GM18502 (cell line): ENCODE measurements around the gene CTBP2.

Experiments used
- ATAC-seq: cut with Tn5 transposase; IDR thresholded peaks from one replicate; pipeline ENCODE4 v1.9.1; 2021; ENCODE audit warnings: mild to moderate bottlenecking; ENCODE audit not compliant: unreplicated experiment, poor library complexity

The CTBP2 gene

DNA sequence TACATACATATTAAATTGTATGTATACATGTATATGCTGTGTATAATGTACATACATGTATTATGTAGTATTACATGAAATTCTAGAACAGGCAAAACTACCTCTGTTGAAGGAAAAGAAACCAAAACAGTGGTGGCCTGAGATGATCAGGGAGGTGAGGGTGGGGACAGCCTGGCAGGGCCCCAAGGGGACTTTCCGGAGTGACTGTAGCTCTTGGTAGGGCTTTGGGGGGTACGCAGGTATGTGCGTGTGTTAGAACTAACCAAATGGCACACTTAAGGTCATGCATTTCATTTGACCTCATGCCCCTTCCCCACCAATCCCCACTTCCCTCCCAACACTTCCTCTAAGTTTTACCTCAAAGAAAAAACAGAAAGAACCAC is 31.3 kb downstream of the CTBP2 start:
- no peak for ATAC-seq

DNA sequence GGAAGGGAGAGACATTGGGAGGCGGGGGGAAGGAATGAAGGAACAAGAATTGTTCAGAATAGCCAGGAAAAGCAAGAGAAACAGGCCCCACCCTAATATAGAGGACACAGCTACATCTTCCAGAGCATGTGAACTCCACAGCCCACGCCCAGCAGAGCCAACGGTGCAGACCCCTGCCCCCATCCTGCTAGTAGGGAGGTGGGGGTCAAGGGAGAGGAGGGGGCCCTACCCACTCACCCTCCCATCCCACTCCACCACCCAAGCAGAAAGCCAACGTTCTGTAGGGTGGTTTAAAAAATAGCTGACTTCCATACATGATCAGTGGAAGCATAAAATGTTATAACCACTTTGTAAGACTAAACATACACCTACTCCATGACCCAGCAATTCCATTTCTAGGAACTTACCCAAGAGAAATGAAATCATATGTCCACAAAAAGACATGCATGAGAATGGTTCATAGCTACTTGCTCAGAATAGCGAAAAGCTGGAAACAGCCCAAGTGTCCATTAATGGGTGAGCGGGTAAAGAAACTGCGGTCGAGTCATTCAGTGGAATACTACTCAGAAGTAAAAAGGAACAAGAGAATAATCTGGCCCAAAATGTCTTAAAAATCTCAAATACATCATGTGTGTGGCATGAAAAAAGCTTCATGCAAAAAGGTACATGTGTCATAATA is 31.8 kb downstream of the CTBP2 start:
- ATAC-seq = no peak

DNA sequence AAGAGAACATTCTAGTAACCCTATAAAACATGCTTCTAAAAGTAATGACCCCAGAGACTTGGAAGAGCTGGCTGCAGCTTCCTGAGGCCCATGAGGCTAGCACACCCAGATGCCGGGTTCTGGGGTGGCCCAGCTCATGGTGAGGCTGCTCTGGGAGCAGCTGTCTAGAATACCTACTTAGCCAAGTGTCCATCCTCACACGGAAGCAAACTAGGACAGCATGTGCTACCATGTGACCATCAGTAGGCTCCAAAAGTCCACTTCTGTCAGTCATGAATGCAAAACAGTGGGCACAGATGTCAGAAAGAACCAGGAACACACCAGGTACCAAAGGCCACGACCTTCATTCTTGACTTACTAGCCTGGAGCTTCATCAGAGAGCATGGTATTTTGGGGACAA is 32.4 kb downstream of the CTBP2 start:
- no peak for ATAC-seq

DNA sequence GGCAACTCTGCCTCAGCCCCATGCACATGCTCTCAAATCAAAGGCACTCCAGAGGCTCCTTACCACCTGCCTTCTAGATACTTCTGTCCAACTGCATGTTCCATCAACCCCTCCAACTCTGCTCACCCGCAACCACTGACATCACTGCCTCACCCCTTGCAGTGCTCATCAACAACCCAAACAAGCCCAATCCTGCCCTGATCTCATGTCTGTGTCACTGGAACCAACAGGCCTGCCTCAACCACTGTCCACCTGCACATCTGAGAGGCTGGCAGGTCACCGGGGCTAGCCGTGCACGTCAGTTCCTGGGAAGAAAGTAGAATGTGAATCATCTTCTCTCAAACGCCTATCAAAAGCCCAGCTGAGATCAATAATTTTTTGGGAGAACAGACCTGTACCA is 33.3 kb downstream of the CTBP2 start:
- no peak for ATAC-seq

DNA sequence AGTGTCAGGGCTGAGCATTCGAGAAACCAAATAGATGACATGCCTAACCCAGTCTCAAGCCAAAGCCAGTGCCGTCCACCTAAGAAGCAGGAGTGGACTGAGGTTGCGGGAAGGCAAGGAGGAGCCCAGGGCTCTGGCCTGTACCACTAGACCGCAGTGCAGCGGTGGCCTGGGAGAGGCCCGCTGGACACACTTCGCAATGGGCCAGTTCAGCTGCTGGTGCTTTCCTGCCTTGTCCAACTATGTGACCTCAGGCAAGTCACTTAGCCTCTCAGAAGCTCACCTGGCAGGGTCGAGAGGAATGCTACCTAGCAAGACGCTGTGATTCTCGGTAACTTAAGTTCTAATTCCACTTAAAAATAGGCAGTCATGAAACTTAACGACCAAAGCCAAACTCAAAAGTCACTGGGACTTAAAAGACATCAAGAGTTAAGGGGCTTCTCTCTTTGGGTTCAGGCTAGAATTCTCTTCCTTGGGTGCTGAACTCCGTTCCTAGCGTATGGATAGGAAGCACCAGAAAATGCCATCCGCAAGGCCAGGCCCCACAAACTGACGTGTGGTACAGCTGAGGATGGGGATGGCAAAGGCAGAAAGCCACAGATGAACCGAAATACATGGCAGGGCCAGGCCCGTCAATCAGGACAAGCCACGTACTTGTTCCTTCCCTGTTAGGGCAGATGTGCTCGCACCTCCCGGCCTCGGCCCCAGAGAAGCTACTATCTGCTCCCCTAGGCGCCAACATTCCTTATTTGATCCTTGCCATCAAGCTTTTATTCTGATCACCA is 34.2 kb downstream of the CTBP2 start:
- ATAC-seq = no peak

DNA sequence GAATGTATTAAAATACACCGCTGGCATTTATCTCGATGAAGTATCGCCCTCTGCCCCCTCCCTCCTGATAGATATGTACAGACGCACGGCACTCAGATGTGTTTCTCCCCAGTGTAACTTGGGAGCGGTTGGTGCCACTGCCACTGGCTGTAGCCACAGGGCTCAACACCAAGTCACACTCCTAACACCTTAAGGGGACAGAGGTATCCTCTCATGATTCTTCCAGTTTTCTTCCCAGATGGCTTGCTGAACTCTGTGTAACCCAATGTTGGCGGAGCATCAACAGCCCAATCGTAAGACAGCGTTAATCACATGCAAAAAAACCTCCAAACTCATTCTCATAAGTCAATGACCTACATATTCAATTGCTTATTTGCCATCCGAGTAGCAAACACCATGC is 35.5 kb downstream of the CTBP2 start:
- ATAC-seq = no peak

DNA sequence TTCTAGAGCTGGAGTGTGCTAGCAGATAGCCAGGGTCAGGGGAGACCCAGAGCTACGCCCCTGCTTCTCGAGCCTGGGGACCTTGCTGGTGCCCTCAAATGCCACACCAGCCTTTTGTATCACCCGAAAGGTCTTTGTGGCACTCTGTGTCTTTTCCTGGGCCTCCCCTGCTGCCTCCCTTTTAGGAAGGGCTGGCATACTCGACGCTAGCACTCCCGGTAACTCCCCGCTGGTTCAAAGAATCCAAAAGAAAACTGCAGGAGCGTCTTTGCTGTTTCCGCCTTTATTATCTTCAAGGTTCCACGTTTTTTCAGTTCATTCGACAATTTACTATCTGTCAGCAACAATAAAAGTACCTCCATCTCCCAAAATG is 36.3 kb downstream of the CTBP2 start:
- no peak for ATAC-seq

DNA sequence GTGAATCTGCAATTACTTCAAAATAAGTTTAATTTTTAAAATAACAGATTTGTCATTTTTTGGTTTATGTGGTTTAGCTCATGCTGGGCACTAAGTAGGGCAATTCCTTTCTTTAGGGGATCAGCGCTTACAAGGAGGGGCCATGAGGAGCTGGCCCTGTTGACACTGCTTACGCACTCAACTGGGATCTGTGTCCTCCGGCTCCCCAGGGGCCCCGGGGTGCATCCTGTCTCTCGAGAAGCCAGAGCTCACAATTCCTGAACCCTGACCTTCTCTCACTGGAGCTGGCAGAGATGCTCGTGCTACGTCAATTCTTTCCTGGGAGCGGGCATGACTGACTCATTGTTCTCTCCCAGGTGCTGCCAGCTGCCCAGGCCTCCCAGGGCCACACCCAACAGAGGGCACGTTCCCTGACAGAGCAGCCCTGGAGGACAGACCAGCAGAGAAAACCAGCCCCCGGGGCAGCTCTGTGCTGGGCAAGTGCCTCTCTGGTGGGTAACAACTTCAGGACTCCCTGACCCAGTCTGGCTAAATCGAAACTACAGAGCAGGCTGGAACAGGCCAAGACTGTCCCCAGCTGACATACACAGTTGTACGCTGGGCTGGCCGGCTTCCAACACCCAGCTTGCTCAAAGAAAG is 36.8 kb downstream of the CTBP2 start:
- no peak for ATAC-seq

DNA sequence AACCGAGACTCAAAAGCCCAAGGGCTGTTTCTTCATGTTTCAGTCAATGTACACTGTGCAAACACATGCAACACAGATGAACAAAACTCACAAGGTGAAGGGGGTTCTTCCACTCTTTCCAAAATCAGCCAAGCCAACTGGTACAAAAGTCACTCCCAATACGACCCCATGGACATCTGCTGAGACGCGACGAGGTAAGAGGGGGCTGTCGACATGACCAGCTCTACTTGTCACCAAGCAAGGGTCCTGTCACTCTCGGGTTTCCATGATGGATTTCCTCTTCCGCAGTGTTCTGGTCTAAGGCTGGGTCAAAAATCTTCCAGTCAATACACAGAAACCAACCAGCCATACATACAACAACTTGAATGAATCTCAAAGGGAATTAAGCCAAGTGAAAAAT is 37.8 kb downstream of the CTBP2 start:
- no peak for ATAC-seq

DNA sequence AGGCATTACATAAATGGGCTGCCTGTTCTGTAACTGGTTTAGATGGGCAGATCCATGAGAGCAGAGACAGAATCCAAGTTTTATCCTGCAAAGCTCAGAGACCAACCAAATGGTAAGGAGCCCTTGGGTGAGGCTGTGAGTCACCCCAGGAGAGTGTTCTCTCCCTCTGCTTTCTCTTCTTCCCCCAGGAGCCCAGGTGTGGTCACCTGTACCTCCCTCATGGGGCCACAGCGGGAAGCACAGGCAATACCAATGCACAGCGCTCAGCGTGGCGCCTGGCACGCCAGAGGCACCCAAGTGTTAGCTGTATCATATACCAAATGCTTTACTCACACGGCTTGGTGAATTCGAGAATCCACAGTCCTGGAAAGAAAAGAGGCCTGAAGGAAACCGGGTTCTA is 39.4 kb downstream of the CTBP2 start:
- ATAC-seq = no peak

DNA sequence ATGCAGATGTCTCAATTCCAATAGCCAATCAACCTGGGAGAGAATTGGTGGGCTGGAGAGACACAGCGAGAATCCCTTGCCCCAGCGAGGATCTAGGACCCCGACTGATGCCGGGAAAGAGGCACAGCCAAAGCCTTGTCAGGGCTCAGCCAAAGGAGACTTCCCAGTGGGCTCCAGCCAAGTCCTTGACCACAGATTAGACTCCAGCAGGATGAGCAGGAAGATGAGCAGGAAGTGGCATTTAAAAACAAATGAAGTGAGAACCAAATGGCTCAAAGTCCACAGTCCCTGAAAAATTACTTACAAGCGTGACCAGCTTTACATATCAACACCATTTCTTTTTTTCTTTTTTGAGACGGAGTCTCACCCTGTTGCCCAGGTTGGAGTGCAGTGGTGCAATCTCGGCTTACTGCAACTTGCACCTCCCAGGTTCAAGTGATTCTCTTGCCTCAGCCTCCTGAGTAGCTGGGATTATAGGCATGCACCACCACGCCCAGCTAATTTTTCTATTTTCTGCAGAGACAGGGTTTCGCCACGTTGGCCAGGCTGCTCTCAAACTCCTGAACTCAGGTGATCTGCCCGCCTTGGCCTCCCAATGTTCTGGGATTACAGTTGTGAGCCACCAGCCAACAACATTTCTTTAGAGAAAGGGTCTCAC is 40.2 kb downstream of the CTBP2 start:
- no peak for ATAC-seq

DNA sequence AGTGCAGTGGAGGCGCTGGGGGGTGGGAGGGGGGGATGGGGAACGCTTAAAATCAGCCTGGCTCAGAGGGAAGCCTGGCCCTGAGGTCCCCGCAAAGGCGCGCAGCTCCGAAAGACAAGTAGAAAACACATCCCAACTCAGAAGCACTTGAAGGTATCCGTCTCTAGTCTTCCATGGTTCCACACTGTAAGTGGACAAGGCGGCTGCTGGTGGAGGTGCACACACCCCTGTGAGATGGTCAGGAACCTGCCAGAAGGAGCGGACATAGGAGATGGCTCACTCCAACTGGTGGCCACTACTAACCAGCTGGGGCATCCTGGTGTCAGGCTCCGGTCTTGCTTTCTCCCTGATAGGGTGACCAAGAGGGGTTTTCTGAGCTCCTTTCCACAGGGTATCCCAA is 41.7 kb downstream of the CTBP2 start:
- no peak for ATAC-seq

DNA sequence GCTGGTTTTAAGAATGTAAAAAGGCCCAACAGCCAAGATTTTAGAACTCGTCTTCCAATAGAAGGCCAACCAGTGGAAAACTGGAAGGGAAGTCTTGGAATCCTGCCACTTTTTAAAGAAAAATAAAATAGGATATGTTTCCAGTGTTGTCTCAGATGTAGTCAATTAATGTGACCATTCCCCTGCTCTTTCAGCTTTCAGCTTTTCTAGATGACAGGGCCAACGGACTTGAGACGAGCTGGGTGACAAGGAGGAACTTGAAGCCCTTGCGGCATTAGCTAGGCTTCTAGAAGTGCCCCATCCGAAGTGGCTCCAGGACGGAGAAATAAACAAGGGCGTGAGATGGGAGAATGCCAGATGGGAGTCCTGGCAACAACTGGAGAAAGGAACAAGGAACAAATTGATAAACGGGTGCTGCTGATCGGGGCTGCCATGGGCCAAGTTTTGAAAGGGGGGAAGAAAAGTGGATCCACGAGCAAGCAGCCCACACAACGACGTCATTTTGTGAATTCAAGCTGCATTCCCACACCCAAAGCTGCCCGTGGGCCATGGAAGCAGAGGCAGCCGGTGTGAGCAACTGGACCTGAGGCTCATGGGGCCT is 42.3 kb downstream of the CTBP2 start:
- ATAC-seq = no peak

DNA sequence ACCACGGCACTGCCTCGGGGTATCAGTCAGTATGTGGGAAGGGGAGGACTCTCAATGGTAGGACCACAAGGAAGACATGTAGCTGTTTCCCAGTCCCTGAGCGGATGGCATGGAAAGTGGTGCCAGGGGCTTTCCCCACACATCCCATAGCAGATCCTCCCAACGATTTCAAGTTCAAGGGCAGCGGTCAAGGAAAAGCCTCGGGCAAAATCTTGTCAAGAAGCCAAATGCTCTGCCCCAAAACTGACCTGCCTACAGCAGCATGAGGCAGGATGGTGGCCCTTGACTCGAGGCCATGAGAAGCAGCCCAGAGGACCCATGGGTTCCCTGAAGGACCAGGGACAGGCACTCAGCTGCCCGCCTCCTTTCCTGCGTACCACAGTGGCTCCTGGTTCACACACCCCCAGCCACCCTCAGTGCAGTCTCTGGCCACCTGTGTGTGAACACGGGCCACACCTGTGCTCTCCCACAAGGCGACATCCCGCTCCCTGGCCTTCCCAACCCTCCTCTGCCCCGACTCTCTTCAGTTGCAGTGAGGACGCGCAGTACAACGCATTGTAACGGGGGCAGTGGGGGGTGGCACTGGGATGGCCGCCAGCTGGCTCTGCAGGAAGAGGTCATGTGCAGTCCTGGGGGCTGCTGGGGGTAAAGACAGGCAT is 43.6 kb downstream of the CTBP2 start:
- no peak for ATAC-seq

DNA sequence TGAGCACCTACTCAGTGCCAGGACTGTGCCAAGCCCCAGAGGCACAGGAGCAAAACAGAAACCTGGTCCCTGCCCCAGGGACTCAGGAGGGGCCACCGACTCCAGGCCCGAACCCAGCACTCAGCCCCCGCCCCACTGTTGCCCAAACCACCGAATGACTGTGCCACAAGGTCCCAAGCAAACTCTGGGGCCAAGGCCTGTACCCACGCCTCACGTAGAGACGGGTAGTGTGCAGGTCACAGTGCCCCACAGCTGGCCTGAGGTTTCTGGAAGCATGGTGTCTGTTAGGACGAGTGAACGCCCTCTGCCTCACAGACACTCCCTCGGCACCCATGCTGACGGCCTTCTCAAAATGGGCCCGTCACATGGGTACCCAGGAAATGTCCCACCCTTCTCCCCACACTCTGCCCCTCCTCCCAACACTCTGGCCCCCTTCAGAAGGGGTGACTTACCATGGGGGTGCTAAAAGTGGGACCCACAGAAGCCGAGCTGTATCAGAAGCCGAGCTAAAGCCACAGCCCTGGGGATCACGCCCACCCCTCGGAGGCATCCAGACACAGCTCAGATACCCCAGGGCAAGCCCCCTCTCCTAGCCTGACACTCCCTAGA is 44.2 kb downstream of the CTBP2 start:
- no peak for ATAC-seq

DNA sequence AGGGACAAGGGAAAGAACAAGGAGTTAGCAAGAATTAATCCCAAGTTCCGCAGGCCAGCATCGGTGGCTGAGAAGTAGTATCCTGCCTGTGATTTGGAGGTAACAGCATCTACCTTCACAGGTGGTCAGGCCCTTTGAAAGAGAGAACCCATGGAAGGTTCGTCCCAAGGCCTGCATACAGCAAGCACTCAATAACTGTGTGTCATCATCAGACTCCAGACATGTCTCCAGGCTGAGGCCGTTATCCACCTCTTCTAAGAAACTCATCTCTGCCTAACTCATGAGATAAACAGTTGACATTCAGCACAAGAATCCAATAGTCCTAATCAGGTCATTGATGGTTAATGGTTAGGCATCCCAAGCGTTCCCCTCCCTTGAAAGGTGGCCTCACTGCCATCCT is 45.0 kb downstream of the CTBP2 start:
- no peak for ATAC-seq

DNA sequence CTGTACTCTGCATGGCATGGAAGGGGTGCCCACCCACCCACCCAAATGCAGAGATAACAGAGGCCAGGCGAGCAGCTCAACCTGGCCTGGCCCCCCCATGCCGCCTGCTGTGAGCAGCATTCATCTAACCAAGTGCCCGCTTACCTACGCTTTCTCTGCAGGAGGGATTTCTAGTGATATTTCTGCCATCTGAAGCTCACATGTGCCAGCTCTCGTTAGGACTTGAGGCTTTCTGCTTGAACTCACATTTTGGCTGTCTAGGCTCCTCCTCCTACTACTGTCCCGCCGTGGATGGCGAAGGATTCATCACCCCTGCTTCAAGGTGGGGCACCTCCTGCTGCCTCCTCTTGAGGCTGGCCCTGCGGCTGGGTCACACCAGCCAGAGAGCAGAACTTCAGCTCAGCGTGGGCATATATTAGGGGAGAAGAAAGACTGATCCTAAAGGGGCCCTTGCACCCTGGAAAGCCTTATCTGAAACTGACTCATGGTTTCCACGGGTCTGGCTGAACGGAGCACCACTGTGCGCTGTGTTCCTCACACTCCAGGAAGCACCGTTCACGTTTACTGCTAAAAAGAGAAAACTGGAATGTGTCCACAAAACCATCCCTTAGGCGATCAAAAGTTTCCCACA is 45.5 kb downstream of the CTBP2 start:
- ATAC-seq = no peak

DNA sequence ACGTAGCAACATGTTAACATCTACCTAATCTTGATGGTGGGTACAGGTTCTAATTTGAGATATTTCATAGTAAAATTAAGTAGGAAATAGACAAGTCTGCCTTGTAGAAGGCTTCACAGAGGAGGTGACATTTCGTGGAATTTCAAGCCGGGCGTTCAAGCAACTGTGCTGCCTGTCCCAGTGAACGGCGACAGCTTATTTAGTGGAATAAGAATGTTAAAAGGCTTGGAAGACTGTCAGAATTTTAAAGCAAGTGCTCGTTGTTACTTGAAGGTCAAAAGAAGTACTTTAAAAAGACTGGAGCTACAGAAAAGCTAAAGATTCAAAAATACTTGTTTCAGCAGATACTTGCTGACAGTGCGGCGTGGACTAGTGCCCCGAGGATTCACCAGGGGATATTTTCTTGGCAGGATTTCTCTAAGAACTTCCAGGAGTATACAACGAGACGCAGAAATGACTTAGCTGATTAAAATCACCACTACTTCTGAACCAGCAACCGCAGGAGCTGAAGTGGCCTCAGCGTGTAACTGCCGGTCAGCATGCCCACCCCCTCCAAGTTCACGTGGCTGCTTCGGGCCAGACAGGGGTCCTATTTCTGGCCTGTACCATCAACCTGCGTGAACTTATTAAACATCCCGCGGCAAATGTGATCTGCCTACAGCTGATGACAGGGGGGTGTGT is 46.5 kb downstream of the CTBP2 start:
- no peak for ATAC-seq
